H1 (cell line): ENCODE data around the gene SPDYE4. TPM values are rescaled to one million over a fixed set of nuclear protein-coding genes. Genes with fewer than 3 reads are reported as not detected.
A peak's percentile ranks its signal among the peaks of the same experiment; 100 is the strongest.

Source experiments
- CTCF ChIP-seq, 3 experiments: IDR thresholded peaks; 1 replicate in 2 of 3; 2 replicates in 1 of 3; pipeline versions ENCODE4 v1.5.1 to v1.6.1; 2011; ENCODE audit warnings: low read length in 3 of 3, mild to moderate bottlenecking in 3 of 3, inconsistent platforms in 2 of 3, low read depth in 1 of 3, moderate library complexity in 1 of 3; ENCODE audit not compliant: insufficient read depth in 1 of 3; ENCODE audit errors: control extremely low read depth in 1 of 3
- polyA plus RNA-seq, 7 experiments: library from polyadenylated mRNA; depleted of rRNA in 3 of 7; stranded (reverse) in 5 of 7; unstranded in 2 of 7; fragments of >200 nt in 5 of 7; fragments of 200-250 nt in 2 of 7; gene quantifications; 1 replicate in 5 of 7; 2 replicates in 1 of 7; 4 replicates in 1 of 7; pipeline versions ENCODE4 v1.2.1 to v1.2.3, GENCODE V29; 2011 to 2013; ENCODE audit warnings: missing spikeins in 2 of 7, mixed read lengths in 2 of 7
- total RNA-seq: library from RNA; stranded (reverse); fragmentation: NEBNext Ultra II Directional; extraction: Animal tissue kit (Norgen Biotek cat#: 25700); gene quantifications from 2 replicates; pipeline ENCODE4 v1.2.1, GENCODE V29; 2021

SPDYE4 gene
- total and polyA plus RNA-seq, 2 of the 8 experiments (the other 6 are each of a cell fraction or from before 2014, with no cell fraction given): not detected

GRCh38 chr17:8791248-8791909 is 33.0 kb upstream of the SPDYE4 start (continued):
- peak in 1 of 3 experiments; percentile 22; a peak in 1 of 4 replicates for TF ChIP-seq CTCF (IDR thresholded peaks at IDR 0.05; ENCODE audit: control extremely low read depth in 1 of 3, insufficient read depth in 1 of 3, low read depth in 1 of 3, low read length in 3 of 3)
